ENCODE results near the gene WIPF3.
A peak's percentile ranks its signal among the peaks of the same experiment; 100 is the strongest.

Gene WIPF3

DNA sequence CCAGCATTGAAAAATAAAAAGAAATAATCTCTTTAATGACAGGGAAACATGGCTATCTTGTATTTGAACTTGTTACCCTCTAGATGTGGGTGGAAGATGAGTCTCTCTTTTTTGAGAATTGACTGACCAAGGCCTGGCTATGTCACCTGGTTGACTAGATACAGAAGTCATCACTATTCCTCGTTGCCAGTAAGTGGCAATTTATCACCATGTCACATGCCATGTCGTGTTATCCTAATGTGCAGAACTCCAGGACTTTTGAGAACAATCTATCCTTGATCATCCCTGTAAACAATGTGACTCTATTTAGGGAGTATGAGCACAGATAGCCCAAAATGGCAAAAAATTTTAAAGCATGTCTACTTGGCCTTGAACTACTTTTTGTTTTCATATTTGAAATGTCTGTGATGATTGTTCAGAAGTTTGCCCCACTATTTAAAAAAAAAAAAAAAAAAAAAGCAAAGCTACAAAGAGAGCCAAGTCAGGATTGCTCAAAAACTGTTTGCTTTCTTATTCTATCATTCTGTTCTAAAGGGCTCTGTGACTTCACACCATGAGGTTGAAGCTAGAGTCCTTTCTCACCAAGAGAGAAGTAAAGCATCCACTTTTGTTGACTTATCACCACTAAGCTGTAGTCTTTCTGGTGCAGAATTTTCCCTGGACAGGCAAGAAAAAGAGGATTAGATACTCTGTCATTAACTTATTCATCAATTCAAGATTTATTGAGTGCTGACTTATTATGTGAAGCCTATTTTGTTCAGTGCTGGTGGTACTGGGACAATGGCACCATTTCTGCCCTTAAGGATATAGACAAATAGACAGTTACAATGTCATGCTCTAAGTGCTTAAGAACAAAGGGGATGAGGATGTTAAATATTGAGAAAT lies 10.4 kb upstream of the WIPF3 start:
- H3K27me3 ChIP-seq (ENCODE audit: insufficient read depth, poor library complexity, severe bottlenecking): no peaks in the 10 kb centered on the region
- DNase-seq (ENCODE audit: low read depth in 1 of 2, low spot score in 1 of 2): no peak

GRCh38 chr7:29797112-29797944 lies 9.0 kb upstream of the WIPF3 start:
- no peak for DNase-seq (ENCODE audit: low read depth in 1 of 2, low spot score in 1 of 2)
- Histone ChIP-seq H3K4me3 (replicated peaks; ENCODE audit: insufficient read depth, low read length) (no peak overlapping the region), H3K27me3 (ENCODE audit: insufficient read depth, poor library complexity, severe bottlenecking) (no peaks in the 10 kb centered on the region), H3K27ac (replicated peaks) (no peak overlapping the region)
- TF ChIP-seq CTCF (IDR thresholded peaks at IDR 0.05; ENCODE audit: insufficient read depth, low read length) (no peak), GABPA (IDR thresholded peaks at IDR 0.05; ENCODE audit: low read depth) (no peak), POLR2AphosphoS5 (IDR thresholded peaks at IDR 0.05; ENCODE audit: low read depth) (no peak), SPI1 (IDR thresholded peaks at IDR 0.05; ENCODE audit: borderline replicate concordance, low read depth) (no peak)
- TF ChIP-seq, protein P1, sequence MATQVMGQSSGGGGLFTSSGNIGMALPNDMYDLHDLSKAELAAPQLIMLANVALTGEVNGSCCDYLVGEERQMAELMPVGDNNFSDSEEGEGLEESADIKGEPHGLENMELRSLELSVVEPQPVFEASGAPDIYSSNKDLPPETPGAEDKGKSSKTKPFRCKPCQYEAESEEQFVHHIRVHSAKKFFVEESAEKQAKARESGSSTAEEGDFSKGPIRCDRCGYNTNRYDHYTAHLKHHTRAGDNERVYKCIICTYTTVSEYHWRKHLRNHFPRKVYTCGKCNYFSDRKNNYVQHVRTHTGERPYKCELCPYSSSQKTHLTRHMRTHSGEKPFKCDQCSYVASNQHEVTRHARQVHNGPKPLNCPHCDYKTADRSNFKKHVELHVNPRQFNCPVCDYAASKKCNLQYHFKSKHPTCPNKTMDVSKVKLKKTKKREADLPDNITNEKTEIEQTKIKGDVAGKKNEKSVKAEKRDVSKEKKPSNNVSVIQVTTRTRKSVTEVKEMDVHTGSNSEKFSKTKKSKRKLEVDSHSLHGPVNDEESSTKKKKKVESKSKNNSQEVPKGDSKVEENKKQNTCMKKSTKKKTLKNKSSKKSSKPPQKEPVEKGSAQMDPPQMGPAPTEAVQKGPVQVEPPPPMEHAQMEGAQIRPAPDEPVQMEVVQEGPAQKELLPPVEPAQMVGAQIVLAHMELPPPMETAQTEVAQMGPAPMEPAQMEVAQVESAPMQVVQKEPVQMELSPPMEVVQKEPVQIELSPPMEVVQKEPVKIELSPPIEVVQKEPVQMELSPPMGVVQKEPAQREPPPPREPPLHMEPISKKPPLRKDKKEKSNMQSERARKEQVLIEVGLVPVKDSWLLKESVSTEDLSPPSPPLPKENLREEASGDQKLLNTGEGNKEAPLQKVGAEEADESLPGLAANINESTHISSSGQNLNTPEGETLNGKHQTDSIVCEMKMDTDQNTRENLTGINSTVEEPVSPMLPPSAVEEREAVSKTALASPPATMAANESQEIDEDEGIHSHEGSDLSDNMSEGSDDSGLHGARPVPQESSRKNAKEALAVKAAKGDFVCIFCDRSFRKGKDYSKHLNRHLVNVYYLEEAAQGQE (IDR thresholded peaks at IDR 0.05; ENCODE audit: insufficient replicate concordance, low read depth): no peak

More for the DNA sequence above, 10.4 kb upstream of the WIPF3 start:
- TF ChIP-seq SPI1 (IDR thresholded peaks at IDR 0.05; ENCODE audit: borderline replicate concordance, low read depth) (no peak), GABPA (IDR thresholded peaks at IDR 0.05; ENCODE audit: low read depth) (no peak), CTCF (IDR thresholded peaks at IDR 0.05; ENCODE audit: insufficient read depth, low read length) (no peak), POLR2AphosphoS5 (IDR thresholded peaks at IDR 0.05; ENCODE audit: low read depth) (no peak)
- TF ChIP-seq, protein P1 (IDR thresholded peaks at IDR 0.05; ENCODE audit: insufficient replicate concordance, low read depth): no peak
- Histone ChIP-seq H3K4me3 (replicated peaks; ENCODE audit: insufficient read depth, low read length) (no peak overlapping the region), H3K27ac (replicated peaks) (no peak overlapping the region)

DNA sequence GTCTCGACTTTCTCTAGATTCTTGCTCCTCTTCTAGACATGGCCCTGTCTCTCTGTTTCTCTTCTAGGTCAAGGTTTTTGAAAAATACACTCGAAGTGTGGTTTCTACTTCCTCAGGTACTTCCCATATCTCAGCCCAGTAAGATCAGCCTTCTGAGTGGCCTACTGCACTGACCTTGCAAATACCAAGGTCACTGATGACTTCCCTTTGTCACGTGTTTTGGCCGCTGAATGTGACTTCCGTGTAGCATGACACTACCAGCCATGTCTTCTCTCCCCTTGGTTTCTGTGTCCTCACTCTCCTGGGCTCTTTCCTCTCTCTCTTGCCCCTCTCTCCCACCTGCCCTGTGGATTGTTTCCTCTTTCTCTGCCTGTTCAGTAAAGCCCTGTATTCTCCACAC lies 7.9 kb upstream of the WIPF3 start:
- no peak overlapping the region for H3K4me3 ChIP-seq (replicated peaks; ENCODE audit: insufficient read depth, low read length)
- peak; percentile 16 to 63 for DNase-seq (ENCODE audit: low read depth in 1 of 2, low spot score in 1 of 2)
- H3K27me3 ChIP-seq (ENCODE audit: insufficient read depth, poor library complexity, severe bottlenecking): peaks cover 3% of the 10 kb centered on the region
- peak overlapping the region; percentile 34 for H3K27ac ChIP-seq (replicated peaks)
- peak; percentile 15; the same call in 1 of the 2 replicates for TF ChIP-seq GABPA (IDR thresholded peaks at IDR 0.05; ENCODE audit: low read depth)
- TF ChIP-seq SPI1 (IDR thresholded peaks at IDR 0.05; ENCODE audit: borderline replicate concordance, low read depth): 0 out of 2 replicates have a peak, but pooled peaks have one; percentile 7
- TF ChIP-seq CTCF (IDR thresholded peaks at IDR 0.05; ENCODE audit: insufficient read depth, low read length): no peak

All from HL-60 (cell line).